Measurements from ENCODE around the gene F12.

F12 gene

DNA sequence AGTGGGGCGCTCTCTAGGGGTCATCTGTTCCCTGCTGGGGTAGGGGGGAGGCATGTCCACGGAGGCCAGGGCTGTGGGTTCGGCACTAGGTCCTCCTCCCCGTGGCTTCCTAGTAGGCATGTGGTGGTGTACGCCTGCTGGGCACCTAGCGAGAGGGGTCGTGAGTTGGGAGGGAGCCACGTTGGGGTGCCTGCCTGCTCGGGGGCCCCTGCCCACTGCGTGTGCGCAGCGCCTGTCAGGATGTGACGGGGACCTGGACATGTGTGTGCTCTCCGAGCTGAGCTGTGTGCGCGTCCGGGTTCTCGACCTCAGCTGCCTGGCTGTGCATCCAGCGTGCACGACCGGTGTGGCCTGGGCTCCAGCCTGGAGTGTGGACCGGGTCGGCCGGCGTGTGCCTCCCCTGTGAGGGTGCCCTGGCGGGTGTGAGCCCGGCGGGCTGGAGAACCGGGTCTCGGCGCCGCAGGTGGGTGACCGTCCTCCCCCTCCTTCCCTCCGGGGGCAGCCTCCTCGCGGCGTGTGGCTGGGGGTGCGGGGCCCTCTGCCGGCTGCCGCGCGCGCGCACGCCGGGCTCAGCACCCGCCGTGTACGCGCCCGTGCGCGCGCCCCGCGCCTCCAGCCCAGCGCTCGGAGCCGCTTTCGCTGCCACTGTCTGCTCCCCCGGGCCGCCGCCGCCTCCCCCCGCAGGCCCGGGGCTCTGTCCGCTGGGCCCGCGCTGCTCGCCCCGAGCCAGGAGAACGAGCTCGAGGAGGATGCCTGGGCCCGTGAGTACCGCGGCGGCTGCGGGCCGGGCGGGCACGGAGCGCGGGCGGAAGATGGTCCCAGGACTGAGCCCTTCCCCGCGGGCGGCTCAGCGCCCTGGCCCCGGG is 37.1 kb upstream of the F12 start, which contains the start of gene PRR7:
TSS of gene PRR7 (plus strand) at position 615 of the 866 bp plus-strand sequence. CDS start 8,254 bp downstream, outside the sequence.
- FAIRE-seq (no peak), DNase-seq (ENCODE audit: low spot score) (peak; percentile 49)

DNA sequence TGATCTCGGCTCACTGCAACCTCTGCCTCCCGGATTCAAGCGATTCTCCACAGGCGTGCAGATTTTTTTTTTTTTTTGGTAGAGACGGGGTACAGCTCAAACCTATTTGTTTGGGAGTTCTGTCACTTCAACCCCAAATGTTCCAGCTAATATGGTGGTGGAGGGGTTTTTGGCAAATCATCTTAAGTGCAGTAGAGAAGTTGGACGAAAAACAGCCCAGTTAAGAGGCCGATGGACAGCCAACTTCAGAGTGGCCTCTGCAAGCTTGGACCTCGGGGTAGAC is 36.5 kb upstream of the F12 start:
- DNase-seq (ENCODE audit: low spot score) (no peak), FAIRE-seq (no peak)

DNA sequence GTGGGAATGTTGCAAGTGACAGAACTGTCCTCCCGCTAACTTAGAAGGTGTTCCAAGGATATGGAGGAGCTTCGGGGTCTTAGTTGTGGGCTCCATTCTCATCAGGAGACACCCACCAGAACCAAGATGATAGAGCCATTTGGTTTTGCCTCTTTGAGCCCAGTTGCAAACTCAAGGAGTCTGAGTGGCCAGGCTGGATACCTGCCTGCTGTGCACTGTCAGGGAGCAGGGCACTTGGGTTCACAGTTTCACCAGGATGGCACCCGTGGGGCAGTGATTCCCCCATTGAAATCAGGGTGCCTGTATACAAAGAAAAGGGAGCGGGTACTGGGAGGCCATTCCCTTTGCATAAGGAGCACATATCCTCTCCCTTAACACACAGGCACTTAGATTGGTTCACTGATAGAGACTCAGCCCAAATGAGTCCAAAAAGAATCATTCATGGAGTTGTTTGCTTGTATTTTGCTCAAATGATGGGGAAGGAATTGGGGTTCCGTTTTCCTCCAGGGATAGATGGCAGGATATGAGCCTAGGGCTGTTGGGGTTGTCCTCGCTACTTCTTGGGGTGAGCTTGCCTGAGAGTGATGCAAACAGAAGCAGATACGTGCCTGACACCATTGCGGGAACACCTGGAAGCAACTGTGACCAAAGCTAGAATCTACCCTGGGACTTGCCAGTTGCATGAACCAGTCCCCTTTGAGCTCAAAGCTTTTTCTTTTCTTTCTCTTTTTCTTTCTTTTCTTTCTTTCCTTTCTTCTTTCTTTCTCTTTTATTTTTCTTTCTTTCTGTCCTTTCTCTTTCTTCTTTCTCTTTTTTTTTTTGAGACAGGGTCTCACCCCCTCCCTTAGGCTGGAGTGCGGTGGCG is 35.9 kb upstream of the F12 start:
- no peak for DNase-seq (ENCODE audit: low spot score)

DNA sequence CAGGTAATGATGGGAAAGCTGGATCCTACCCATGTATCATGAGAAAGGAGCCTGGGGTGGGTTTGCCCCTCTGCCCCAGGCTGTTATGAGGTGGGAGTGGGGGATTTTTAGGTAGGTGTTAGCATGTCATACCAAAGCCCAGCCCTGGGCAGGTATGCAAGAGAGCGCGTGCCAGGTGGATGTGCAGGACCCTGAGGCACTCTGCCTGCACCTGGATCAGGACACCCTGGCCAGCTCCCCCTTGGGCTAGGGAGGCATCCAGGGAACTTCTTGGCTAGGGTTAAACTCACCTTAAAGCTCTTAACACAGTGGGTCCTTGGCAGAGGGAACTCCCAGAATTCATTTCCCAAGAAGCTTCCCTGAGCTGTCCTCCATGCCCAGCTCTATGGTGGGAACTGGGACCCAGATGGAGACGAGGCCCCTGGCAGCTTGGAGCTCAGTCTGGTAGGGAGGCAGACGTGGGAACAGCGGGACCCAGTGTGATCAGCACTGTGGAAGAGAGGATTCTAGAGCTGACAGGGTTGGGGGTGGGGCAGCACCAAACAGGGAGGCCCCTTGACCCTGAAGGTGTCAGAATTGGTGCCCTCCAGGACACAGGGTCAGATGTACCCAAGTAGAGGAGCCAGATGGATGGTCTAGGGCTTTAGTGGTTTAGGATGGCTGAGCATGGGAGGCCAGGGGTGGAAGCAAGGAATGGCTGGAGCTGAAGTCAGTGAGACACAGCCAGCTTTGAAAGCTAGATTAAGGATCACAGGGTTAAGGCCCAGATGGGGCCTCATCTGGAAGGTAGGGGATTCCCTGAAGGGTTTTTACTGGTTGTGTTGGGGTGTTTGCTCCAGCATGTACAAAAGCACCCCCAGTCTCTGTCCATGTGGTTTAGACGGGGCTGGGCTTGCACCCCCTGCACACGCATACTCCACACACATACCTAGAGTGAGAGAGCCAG is 35.0 kb upstream of the F12 start:
- DNase-seq (ENCODE audit: low spot score) (no peak), FAIRE-seq (no peak)

More for the DNA sequence above, 35.9 kb upstream of the F12 start:
- no peak for FAIRE-seq

DNA sequence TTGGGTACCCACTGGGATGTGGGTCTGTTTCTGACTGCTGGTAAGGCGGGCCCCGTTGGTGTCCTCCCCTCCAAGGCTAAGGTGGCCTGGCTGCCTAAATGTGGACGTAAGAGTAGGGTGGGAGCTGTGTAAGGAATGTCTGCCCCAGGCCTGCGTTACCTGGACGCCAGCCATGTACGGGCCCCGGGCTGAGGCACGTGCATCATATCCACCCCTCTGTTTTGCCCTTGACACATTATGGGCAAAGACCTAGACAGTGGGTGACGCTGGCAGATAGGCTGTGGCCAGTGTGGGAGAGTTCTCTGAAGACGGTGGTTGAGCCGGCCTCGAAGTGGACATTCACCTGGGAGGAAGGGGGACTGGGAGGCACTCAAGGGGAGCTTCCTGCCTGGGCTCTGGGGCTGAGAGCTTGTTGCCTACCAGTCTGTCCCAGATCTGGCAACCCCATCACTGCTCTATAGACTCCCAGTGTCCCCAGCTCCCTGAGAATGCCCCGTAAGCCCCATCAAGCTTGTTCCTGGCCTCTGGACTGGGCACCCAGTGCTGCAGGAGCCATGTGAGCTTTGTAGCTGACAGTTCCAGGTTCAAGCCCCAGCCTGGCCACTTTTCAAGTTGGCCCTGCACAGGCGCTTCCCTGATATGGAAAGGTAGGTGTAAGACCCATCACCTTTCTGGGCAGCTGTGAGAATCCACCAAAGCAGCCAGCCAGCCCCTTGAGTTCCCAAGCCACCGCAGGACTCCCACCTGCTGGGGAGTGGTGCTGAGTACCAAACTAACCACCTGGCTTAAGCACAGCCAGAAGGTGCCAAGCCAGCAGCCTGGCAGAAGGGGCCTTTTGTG is 34.0 kb upstream of the F12 start:
- no peak for FAIRE-seq
- DNase-seq (ENCODE audit: low spot score): no peak

DNA sequence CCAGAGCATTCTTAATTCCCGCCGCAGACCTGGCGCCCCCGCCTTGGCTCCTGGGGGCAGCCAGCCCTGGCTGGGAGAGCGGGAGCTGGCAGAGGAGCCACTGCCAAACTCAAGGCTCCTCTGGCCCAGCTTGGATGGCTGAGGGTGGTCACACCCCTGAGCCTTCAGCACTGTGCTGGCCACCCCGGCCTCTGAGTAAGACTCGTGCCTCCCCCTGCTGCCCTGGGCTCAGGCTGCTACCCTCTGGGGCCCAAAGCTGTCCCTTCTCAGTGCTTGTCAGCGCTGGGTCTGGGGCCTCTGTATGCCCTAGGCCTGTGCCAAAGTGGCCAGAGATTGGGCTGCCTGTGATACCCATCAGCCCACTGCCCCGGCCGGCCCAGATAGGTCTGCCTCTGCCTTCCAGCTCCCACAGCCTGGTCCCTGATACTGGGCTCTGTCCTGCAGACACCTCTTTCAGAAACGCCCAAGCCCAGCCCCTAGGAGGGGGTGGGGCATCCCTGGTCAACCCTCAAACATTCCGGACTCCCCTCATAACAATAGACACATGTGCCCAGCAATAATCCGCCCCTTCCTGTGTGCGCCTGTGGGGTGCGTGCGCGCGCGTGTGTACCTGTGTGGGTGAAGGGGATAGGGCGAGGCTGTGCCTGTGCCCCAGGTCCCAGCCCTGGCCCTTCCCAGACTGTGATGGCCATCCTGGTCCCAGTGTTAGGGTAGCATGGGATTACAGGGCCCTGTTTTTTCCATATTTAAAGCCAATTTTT is 32.9 kb upstream of the F12 start:
- FAIRE-seq: no peak
- DNase-seq (ENCODE audit: low spot score): no peak

DNA sequence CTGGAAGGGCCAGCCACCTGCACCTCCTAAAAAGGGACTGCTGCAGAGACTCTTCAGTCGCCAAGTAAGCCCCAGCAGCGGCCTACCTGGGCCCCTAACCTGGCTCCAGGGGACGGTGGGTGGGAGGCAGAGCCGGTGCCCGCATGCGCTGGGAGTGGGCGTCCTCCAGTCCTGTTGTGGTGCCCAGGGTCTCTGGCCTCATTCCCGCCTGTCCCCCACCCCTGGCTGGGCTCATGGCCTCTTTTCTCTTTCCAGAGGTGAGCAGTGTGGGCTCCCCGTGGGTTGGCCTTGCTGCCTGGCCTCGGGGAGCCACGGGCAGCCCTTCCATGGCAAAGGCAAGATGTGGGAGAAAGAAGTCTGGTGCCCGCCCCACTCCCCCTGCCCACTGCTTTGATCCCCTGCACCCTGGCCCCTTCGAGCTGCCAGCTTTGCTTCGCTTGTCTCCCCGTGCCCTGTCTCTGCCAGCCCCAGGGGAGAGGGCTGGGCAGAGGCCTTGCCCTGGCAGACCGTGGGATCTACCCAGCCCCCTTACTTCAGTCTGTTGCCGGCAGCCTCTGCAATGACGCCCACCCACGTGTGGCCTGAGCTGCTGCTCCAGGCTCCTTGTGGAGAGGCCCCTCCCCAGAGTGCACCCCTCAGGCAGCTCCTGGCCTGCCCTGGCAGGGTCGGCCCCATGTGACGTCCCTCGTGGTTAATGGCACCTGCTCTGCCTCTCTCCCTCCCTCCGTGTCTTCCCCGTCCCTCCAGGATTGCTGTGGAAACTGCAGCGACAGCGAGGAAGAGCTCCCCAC is 31.8 kb upstream of the F12 start:
- no peak for DNase-seq (ENCODE audit: low spot score)
- no peak for FAIRE-seq

DNA sequence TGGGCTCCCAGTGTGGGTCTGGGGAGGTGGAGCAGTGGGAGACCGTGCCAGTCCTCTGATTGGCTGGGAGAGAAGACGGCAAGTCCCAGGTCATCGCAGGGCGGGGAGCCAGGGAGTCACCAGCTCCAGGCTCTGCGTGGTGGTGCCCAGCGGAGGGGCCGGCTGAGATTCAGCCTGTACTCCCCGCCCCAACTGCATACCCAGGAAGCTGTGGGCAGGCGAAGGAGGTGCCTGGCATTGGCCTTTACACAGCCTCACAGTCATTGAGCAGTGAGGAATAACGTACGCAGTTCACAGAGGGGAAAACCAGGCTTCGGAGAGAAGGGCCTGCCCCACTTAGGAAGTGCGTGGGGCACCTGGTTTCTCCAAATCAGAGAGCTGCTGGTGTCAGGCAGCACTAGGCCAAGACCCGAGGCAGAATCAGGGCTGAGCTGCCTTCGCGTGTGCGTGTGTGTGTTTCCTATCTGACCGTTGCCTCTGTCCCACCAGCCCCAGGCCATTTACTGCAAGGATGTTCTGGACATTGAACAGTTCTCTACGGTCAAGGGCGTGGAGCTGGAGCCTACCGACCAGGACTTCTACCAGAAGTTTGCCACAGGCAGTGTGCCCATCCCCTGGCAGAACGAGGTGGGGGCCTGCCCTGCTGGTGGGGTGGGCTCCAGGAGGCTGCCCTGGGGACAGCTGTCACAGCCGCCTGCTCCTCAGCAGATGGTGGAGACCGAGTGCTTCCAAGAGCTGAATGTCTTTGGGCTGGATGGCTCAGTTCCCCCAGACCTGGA is 31.0 kb upstream of the F12 start:
- DNase-seq (ENCODE audit: low spot score) (no peak), FAIRE-seq (no peak)

DNA sequence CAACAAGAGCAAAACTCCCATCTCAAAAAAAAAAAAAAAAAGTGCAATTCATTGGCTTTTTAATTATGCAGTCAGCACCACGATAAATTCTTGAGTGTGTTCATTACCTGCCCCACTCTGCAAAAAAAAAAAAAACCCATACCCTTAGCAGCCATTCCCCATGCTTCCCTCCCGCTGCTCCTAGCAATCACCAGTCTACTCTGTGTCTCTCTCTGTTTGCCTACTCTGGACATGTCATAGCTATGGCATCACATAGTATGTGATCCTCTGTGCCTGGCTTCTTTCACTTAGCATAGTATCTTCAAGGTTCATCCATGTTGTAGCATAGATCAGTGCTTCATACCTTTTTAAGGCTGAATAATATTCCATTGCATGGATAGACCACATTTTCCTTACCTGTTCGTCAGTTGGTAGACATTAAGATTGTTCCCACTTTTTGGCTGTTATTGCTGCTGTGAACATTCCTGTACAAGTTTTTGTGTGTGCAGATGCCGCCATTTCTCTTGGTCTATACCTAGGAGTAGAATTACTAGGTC is 30.2 kb upstream of the F12 start:
- DNase-seq (ENCODE audit: low spot score): no peak
- no peak for FAIRE-seq

DNA sequence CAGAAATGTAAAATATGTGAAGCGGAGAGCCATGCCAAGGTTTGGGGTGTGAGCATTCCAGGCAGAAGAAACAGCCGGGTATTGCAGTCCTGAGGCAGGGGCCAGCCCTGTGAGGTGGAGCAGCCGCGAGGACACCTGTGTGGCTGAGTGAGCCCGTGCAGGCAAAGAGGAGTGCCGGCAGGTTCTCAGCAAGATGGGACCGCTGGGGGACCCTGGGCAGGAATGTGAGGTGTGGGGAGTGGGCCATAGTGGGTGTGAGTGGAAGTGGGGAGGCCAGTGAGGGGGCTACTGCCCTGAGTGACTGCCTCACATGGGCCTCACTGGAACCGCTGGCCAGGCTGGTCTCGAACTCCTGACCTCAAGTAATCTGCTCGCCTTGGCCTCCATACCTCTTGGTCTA is 29.1 kb upstream of the F12 start:
- FAIRE-seq (no peak), DNase-seq (ENCODE audit: low spot score) (no peak)

DNA sequence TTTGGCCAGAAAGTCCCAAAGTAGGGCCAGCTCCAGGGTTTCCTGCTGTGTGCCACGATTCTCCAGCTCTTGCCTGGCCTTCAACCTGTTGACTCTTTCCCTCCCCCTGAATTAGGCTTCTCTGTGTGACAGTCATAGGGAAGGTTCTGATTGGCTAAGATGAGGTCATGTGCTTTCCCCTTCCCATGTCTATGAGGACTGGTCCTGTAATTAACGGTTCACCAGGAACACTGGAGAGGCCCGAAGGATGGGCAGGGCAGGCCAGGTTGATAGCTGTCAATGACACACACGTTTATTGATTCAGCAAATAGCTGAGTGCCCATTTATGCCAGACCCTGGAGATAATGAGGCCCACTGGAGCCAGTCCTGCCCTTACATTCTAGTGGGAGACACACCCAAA is 28.3 kb upstream of the F12 start:
- DNase-seq (ENCODE audit: low spot score): no peak
- FAIRE-seq: no peak

DNA sequence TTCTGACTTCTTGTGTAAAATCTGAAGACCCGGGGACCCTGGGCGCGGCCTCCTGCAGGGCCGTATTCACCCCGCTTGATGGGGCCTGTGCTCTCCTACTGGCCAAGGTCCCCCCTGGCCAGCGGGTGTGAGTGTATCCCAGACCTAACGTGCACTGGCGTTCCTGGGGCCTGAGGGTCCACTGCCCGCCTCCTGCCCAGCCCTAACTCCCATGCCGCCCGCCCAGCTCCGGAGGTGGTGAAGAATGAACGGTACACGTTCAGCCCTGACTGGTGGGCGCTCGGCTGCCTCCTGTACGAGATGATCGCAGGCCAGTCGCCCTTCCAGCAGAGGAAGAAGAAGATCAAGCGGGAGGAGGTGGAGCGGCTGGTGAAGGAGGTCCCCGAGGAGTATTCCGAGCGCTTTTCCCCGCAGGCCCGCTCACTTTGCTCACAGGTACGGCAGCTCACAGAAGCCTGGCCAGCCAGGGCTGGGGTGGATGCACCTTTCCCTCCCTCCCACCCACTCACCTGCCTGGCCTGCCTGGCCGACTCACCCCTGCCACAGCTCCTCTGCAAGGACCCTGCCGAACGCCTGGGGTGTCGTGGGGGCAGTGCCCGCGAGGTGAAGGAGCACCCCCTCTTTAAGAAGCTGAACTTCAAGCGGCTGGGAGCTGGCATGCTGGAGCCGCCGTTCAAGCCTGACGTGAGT is 26.6 kb upstream of the F12 start:
- FAIRE-seq: no peak
- DNase-seq (ENCODE audit: low spot score): no peak

DNA sequence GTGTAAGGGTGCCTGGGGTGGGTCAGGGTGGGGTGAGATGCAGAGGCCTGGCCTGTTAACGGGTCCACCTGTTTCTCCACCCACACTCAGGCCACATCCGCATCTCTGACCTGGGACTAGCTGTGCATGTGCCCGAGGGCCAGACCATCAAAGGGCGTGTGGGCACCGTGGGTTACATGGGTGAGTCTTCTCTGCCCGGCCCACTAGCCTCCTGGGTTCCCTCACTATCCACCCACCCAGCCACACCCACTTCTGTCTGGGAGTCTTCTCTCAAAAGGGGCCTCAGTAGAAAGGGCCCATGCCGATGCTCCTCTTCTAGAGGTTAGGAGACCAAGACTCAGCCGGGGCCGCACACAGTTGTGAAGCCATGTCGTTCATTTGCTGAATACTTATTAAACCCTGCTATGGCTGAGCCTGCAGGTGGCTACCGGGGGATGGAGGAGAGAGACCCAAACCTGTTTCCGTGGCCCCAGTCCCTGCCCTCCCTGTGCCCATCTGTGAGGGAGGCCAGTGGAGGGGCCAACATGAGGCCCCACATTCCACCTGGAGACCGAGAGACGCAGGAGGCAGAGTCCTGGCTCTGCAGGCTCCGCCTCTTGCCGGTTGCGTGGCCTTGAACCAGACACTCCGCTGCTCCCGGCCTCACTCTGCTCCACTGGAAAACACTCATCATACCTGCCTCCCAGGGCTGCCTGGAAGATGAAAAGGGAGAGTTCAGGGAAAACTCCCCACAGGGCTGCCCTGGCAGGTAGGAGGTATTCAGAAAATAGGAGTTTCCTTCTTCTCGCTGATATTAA is 25.8 kb upstream of the F12 start:
- DNase-seq (ENCODE audit: low spot score): no peak
- FAIRE-seq: no peak

DNA sequence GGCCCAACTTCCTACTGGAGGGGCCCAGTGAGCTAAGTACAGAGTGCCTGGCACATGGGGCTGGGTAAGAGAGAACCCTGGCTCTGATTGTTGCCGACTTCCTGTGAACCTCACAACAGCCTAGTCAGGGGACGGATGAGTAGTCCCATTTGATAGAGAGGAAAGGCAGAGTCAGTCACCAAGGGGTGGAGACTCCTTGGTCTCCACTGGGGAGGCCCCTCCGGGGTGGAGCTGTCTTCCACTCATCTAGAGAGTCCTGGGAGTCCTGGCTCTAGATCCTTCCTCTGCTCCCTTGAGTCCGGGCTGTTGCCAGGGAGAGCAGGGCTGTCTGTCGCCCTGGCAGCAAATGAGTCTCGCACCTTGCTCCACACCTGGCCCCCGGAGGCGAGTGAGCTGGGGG is 25.1 kb upstream of the F12 start:
- DNase-seq (ENCODE audit: low spot score) (peak; percentile 69), FAIRE-seq (no peak)

DNA sequence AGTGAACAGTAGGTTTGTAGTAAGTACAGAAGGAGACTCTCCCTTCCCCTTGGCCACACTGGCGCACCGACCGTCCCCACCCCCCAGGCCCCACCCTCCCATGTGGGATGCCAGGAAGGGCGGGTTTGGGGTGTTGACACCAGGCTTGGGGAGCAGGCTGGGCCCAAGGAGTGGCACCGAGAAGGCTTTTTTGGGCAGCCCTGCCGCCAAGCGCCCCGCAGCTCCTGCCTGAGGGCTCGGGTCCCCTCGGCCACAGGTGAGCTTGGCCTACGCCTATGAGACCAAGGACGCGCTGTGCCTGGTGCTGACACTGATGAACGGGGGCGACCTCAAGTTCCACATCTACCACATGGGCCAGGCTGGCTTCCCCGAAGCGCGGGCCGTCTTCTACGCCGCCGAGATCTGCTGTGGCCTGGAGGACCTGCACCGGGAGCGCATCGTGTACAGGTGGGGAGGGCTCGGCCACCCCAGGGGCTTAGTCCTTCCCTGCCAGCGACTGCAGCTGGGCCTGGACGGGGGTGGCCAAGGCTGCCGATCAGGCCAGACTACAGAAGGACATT is 24.4 kb upstream of the F12 start:
- DNase-seq (ENCODE audit: low spot score) (no peak), FAIRE-seq (no peak)
